Ovary (tissue), 3 donors: ENCODE data around the gene HTR1D.

ENCODE experiments used
- EP300 ChIP-seq: sonication (generic); formaldehyde crosslinking; IDR thresholded peaks from one replicate; pipeline ENCODE4 v1.6.1; 2017; ENCODE audit warnings: antibody characterized with exemption
- POLR2A ChIP-seq: fragments of 450-650 bp; IDR thresholded peaks from one replicate; pipeline ENCODE4 v1.6.1; 2017; ENCODE audit warnings: antibody characterized with exemption, mild to moderate bottlenecking, moderate library complexity
- TF ChIP-seq, protein P1 (sequence below), 3 donors: fragments of 450-650 bp in 2 of 3; fragments of 200-600 bp in 1 of 3; IDR thresholded peaks; one replicate each; pipeline versions ENCODE4 v1.5.1 to v1.8.0; 2016 to 2022; ENCODE audit warnings: antibody characterized with exemption in 3 of 3, mild to moderate bottlenecking in 1 of 3
- donor health status: DM: no; HTN: no; CAD: no.

DNA sequence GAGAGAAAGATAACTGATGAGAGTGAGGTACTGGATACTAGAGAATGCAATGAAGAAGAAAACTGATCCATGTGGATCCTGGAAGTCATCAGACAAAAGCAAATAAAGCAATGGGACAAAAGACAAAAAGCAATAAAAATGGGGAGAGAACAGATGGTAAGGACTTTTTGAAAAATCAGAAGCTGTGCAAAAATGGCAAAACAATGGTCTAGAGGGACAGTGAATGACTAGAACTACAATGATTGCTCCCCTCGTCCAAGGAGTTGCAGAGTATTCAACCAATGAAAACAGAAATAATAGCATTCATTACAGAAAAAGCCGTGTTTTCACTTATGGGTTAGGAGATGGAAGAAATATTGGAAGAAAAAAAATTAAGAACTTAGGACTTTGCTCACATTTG lies 67.2 kb downstream of the HTR1D start:
- TF ChIP-seq POLR2A (no peak), EP300 (no peak)
- TF ChIP-seq, protein P1, sequence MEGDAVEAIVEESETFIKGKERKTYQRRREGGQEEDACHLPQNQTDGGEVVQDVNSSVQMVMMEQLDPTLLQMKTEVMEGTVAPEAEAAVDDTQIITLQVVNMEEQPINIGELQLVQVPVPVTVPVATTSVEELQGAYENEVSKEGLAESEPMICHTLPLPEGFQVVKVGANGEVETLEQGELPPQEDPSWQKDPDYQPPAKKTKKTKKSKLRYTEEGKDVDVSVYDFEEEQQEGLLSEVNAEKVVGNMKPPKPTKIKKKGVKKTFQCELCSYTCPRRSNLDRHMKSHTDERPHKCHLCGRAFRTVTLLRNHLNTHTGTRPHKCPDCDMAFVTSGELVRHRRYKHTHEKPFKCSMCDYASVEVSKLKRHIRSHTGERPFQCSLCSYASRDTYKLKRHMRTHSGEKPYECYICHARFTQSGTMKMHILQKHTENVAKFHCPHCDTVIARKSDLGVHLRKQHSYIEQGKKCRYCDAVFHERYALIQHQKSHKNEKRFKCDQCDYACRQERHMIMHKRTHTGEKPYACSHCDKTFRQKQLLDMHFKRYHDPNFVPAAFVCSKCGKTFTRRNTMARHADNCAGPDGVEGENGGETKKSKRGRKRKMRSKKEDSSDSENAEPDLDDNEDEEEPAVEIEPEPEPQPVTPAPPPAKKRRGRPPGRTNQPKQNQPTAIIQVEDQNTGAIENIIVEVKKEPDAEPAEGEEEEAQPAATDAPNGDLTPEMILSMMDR (IDR thresholded peaks at IDR 0.05) = no peak
